HEK293 (cell line): ENCODE measurements around the gene SEC24B.

ENCODE experiments used
- TCF7L2 ChIP-seq: IDR thresholded peaks from 2 replicates; pipeline ENCODE4 v1.6.1; 2011; ENCODE audit warnings: low read depth, mild to moderate bottlenecking, inconsistent platforms, low read length, moderate library complexity, borderline replicate concordance
- ZNF121 ChIP-seq: fragments of 450-650 bp; formaldehyde crosslinking; IDR thresholded peaks from 2 replicates; pipeline ENCODE4 v1.5.1; 2016; ENCODE audit warnings: missing biosample characterization, missing genetic modification characterization
- ZNF140 ChIP-seq: fragments of 450-650 bp; formaldehyde crosslinking; IDR thresholded peaks from 2 replicates; pipeline ENCODE4 v1.5.1; 2016; ENCODE audit warnings: missing biosample characterization, missing genetic modification characterization
- ZNF239 ChIP-seq: fragments of 450-650 bp; formaldehyde crosslinking; IDR thresholded peaks from 2 replicates; pipeline ENCODE4 v1.5.1; 2016; ENCODE audit warnings: missing biosample characterization, missing genetic modification characterization
- ZNF398 ChIP-seq: fragments of 450-650 bp; formaldehyde crosslinking; IDR thresholded peaks from 2 replicates; pipeline ENCODE4 v1.5.1; 2017; ENCODE audit warnings: missing biosample characterization, missing genetic modification characterization
- ZNF600 ChIP-seq: fragments of 450-650 bp; formaldehyde crosslinking; IDR thresholded peaks from 2 replicates; pipeline ENCODE4 v1.5.1; 2016; ENCODE audit warnings: missing biosample characterization, missing genetic modification characterization
- ZNF701 ChIP-seq: fragments of 450-650 bp; formaldehyde crosslinking; IDR thresholded peaks from 2 replicates; pipeline ENCODE4 v1.5.1; 2016; ENCODE audit warnings: missing biosample characterization, missing genetic modification characterization
- ZNF777 ChIP-seq: fragments of 450-650 bp; formaldehyde crosslinking; IDR thresholded peaks from 2 replicates; pipeline ENCODE4 v1.5.1; 2017; ENCODE audit warnings: missing biosample characterization, missing genetic modification characterization, borderline replicate concordance
- TF ChIP-seq, protein P1 (sequence below): fragments of 450-650 bp; formaldehyde crosslinking; IDR thresholded peaks from 2 replicates; pipeline ENCODE4 v1.5.1; 2016; ENCODE audit warnings: missing biosample characterization, missing genetic modification characterization, low read depth
- TF ChIP-seq, protein P2 (sequence below): fragments of 450-650 bp; formaldehyde crosslinking; IDR thresholded peaks from 2 replicates; pipeline ENCODE4 v1.5.1; 2016; ENCODE audit warnings: missing biosample characterization, missing genetic modification characterization

GRCh38 chr4:109395694-109396093 is 37.9 kb upstream of the SEC24B start:
- TF ChIP-seq ZNF398 (tag by site-specific recombination) (no peak), ZNF600 (tag by site-specific recombination) (peak; percentile 51; the same call in 1 of the 2 replicates), ZNF777 (tag by site-specific recombination) (no peak), ZNF239 (tag by site-specific recombination) (no peak), ZNF121 (tag by site-specific recombination) (no peak), ZNF140 (tag by site-specific recombination) (no peak), TCF7L2 (no peak), ZNF701 (tag by site-specific recombination) (no peak)
- TF ChIP-seq, protein P1, sequence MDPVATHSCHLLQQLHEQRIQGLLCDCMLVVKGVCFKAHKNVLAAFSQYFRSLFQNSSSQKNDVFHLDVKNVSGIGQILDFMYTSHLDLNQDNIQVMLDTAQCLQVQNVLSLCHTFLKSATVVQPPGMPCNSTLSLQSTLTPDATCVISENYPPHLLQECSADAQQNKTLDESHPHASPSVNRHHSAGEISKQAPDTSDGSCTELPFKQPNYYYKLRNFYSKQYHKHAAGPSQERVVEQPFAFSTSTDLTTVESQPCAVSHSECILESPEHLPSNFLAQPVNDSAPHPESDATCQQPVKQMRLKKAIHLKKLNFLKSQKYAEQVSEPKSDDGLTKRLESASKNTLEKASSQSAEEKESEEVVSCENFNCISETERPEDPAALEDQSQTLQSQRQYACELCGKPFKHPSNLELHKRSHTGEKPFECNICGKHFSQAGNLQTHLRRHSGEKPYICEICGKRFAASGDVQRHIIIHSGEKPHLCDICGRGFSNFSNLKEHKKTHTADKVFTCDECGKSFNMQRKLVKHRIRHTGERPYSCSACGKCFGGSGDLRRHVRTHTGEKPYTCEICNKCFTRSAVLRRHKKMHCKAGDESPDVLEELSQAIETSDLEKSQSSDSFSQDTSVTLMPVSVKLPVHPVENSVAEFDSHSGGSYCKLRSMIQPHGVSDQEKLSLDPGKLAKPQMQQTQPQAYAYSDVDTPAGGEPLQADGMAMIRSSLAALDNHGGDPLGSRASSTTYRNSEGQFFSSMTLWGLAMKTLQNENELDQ (tag by site-specific recombination) = no peak
- TF ChIP-seq, protein P2, sequence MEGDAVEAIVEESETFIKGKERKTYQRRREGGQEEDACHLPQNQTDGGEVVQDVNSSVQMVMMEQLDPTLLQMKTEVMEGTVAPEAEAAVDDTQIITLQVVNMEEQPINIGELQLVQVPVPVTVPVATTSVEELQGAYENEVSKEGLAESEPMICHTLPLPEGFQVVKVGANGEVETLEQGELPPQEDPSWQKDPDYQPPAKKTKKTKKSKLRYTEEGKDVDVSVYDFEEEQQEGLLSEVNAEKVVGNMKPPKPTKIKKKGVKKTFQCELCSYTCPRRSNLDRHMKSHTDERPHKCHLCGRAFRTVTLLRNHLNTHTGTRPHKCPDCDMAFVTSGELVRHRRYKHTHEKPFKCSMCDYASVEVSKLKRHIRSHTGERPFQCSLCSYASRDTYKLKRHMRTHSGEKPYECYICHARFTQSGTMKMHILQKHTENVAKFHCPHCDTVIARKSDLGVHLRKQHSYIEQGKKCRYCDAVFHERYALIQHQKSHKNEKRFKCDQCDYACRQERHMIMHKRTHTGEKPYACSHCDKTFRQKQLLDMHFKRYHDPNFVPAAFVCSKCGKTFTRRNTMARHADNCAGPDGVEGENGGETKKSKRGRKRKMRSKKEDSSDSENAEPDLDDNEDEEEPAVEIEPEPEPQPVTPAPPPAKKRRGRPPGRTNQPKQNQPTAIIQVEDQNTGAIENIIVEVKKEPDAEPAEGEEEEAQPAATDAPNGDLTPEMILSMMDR (tag by site-specific recombination) = no peak
